Putamen (tissue), 1 donor: Measurements from ENCODE around the gene TGM6.

Experiments
- DNase-seq: peaks from one replicate; pipeline ENCODE4 v3.0.0-alpha.2; 2016; ENCODE audit warnings: low spot score

Gene TGM6

DNA sequence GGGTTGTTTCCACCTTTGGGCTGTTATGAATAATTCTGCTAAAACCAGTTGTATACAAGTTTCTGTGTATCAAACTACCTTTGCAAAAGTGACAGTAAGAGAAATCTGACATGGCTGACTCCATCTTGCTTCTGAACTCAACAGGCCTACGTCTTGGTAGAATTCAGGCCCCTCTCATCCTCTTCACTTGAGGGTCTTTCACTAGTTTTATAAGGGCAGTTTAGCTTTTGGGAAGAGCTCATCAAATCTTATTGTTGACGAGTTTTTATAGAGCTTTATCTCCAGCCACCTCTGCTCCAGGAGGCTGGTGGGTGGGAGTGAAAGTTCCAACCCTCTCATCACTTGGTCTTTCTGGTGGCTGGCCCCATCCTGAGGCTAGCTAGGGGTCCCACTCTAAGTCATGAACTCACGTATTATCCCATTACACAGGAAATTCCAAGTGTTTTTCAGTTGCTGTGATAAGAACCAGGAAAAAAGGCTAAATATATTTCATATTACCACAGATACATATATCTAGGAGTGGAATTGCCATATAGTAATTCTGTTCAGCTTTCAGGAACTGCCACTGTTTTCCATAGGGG is 78.3 kb downstream of the TGM6 start:
- no peak for DNase-seq

DNA sequence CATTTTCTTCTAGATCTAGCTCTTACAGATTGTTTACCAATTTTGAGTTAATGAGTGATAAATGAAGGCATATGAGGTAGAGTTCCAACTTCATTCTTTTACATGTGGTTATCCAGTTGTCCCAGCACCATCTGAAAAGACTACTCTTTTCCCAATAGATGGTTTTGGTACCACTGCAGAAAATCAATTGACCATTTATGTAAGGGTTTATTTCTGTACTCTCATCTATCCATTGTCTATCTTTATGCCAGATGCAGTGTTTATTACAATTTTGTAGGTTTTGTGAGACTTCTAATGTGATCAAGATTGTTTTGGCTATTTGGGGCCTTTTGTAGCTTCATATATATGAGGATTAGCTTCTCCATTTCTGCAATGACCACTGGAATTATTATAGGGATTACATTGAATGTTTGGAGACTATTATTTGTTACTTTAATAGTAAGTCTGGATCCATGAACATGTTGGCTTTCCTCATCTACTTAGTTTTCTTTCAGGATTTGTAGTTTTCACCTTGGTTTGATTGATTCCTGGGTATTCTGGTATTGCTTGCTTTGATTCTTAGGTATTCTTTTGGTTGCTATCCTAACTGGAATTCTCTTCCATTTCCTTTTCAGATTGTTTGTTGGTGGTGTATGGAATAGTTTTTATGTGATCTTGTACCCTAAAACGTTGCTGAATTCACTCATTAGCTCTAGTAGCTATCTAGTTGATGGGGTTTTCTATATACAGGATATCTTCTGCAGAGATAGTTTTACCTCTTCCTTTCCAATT is 79.5 kb downstream of the TGM6 start:
- DNase-seq = no peak

GRCh38 chr20:2460752-2461424 is 80.2 kb downstream of the TGM6 start:
- DNase-seq = no peak

GRCh38 chr20:2462484-2462883 is 81.8 kb downstream of the TGM6 start:
- no peak for DNase-seq

DNA sequence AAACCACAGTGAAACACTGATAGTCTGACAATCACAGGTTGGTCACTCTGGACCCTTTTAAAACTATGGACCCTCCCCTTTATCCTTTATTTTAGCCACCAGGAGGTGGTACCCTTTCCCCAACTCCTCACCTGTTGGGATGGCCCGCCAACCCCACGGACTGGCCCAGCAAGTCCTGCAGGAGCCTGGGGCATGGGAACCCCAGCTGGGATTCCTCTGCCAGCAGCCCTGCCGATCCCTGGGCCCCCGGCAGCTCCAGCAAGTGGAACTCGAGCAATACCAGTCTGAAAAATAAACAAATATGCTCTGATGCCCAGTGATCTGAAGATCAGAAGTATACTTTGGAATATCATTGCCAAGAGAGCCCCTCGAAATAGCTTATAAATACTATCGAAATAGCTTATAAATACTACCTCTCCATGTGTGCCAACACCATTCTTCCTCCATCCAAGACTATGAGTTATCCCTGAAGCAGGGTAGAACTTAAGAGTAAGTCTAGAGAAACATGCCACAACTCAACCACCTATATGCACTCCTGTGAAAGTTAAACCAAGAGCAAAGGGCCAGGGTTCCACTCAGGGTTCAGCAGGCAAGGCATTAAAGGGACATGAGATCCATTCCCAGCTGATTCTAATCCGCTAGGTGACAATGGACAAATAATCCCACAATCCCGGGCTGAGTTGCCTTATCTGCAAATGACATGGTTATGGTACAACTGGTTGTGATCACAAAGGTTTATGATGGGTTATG is 83.1 kb downstream of the TGM6 start:
- no peak for DNase-seq

- no peak for DNase-seq
Observed at GRCh38 chr20:2465100-2465499, 84.4 kb downstream of the TGM6 start.

DNA sequence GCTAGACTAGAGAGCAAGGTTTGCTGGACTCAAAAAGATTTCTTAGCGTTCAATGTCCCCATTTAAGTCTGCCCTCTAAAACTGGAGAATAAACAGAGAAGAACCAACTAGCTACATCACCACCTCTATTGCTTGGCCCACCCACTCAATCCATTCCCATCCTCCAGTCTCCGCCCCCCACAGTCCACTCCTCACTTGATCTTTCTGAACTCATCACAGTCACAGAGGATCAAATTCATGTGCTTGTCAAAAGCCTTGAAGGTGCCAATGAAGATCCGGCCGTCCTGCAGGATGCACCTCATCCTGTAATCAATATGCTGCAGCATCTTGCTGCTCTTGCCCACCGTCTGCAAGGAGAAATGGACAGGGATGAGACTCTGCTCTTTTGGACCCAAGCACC is 86.7 kb downstream of the TGM6 start:
- no peak for DNase-seq

- no peak for DNase-seq
Observed at GRCh38 chr20:2468581-2469407, 88.1 kb downstream of the TGM6 start.

- DNase-seq = peak; percentile 20
Observed at GRCh38 chr20:2469991-2470422, 89.3 kb downstream of the TGM6 start.

GRCh38 chr20:2470423-2471193 is 89.9 kb downstream of the TGM6 start, which contains the start of gene SNRPB:
SNRPB (minus strand) TSS chr20:2470789; CDS start chr20:2470690, 99 bp downstream.
- DNase-seq = peak; percentile 99

DNA sequence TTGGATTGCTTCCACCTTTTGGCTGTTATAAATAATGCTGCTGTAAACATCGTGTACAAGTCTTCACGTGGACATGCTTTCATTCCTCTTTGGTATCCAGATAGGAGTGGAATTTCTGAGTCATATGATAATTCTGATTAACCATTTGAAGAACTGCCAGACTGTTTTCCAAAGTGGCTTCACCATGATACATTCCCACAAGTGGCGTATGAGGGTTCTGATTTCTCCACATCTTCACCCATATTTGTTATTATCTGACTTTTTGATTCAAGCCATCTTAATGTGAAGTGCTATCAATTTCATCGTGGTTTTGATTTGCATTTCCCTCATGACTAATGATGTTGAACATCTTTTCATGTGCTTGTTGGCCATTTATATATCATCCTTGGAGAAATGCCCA is 92.8 kb downstream of the TGM6 start:
- DNase-seq = no peak

GRCh38 chr20:2475850-2476741 is 95.4 kb downstream of the TGM6 start:
- no peak for DNase-seq

GRCh38 chr20:2476742-2477615 is 96.3 kb downstream of the TGM6 start:
- no peak for DNase-seq

- DNase-seq = no peak
Observed at GRCh38 chr20:2480381-2480780, 99.7 kb downstream of the TGM6 start.
